ENCODE results near the gene JUNB. TPM values are rescaled to one million over a fixed set of nuclear protein-coding genes. Genes with fewer than 3 reads are reported as not detected.

Gene JUNB
- total RNA-seq, 1 experiment from 2014 or later, result 194 TPM

DNA sequence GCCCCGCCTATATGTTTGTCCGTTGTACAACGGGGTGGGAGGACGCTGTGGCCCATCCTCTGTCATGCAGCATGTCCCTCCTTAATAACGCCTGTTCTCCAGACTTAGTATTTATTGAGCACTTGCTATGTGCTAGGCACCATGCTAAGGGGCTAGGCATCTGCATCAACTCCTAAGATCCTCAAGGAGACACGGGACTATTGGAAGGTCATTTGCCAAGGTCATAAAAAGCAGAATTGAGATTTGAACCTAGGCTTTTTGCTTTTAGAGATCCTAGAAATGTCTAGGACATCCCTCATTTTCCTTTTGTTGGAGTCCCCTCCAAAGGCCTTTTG lies 45.2 kb downstream of the JUNB start:
- TF ChIP-seq SIN3A (IDR thresholded peaks at IDR 0.05; ENCODE audit: low read depth) (peak; percentile 24; the same call in 1 of the 2 replicates), REST (IDR thresholded peaks at IDR 0.05; ENCODE audit: low read depth) (no peak)
- H4K20me1 ChIP-seq (ENCODE audit: insufficient read depth), result no peaks in the 10 kb centered on the region
- ATAC-seq (no peak), DNase-seq (ENCODE audit: low read depth, low spot score) (no peak)
- H3K27ac ChIP-seq (ENCODE audit: low read depth, low read length), result peak overlapping the region; percentile 89
- H3K4me2 ChIP-seq (ENCODE audit: low read length), result peak overlapping the region; percentile 93
- peaks cover 46 to 78% of the 10 kb centered on the region in 2 experiments for H3K4me1 ChIP-seq (ENCODE audit: control insufficient read depth in 1 of 2, insufficient read depth in 2 of 2, low read length in 2 of 2)
- POLR2A ChIA-PET, result interaction anchor here (3.0 kb wide), 1 partner anchor 44 kb away, joined by 14 read pairs; the partner anchor contains the start of gene JUNB
- BruUV-seq (replicated peaks), result no TSS peak
- H3K4me3 ChIP-seq (replicated peaks in 1 of 2; ENCODE audit: low read depth in 1 of 2, low read length in 2 of 2), result peak overlapping the region; percentile 65 to 69
- RAD21 ChIA-PET (ENCODE audit: low non-redundant PET in 1 of 2, low total read pairs in 2 of 2, uncharacterized antibody in 2 of 2, unreplicated experiment in 2 of 2), result no interaction called here
- no peaks in the 10 kb centered on the region for H3K9me2 ChIP-seq (ENCODE audit: insufficient read depth)
- H3K79me2 ChIP-seq (ENCODE audit: insufficient read depth, low read length), result peaks cover 21% of the 10 kb centered on the region; the same call in 1 of the 2 replicates
- H2AFZ ChIP-seq (ENCODE audit: low read depth, low read length, poor library complexity, severe bottlenecking), result no peak overlapping the region
- no peaks in the 10 kb centered on the region for H3K27me3 ChIP-seq (ENCODE audit: insufficient read depth, low read length)
- CTCF ChIA-PET, result interaction anchor here (0.8 to 2.6 kb wide), 8 partner anchors 10 to 141 kb away, joined by 3 to 12 read pairs (median 4); partner anchors contain the start of gene GET3
- intact Hi-C loops (cut with micrococcal nuclease), result loop anchor here (5.0 kb wide), 2 partner anchors 34 to 119 kb away; partner anchors contain the start of genes PRDX2 and THSD8
- no peaks in the 10 kb centered on the region for H3K9me3 ChIP-seq (ENCODE audit: control insufficient read depth in 1 of 2, insufficient read depth in 1 of 2, low read depth in 1 of 2, low read length in 2 of 2)
- H3K36me3 ChIP-seq (ENCODE audit: control insufficient read depth in 1 of 2, insufficient read depth in 2 of 2, low read length in 2 of 2), result no peaks in the 10 kb centered on the region
- peak overlapping the region; percentile 73; the same call in 1 of the 2 replicates for H3K9ac ChIP-seq (ENCODE audit: low read length)

DNA sequence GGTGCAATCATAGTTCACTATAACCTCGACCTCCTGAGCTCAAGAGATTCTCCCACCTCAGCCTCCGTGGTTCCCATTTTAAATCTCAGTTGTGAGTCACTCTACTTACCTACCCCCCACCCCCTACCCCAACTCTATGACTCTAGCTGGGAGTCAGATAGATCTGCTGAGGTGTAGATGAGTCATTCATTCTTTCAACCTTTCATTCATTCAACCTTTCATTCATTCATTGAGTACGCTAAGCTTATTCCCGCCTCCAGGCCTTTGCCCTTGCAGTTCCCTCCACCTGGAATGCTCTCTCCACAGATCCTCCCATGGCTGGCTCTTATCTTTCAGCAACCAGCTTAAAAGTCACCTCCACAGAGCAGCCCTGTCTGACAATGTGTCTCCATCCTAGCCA lies 45.9 kb downstream of the JUNB start:
- Histone ChIP-seq H3K9ac (ENCODE audit: low read length) (peak overlapping the region; percentile 88; the same call in 1 of the 2 replicates), H3K4me3 (replicated peaks in 1 of 2; ENCODE audit: low read depth in 1 of 2, low read length in 2 of 2) (no peak overlapping the region), H3K27me3 (ENCODE audit: insufficient read depth, low read length) (no peaks in the 10 kb centered on the region), H3K27ac (ENCODE audit: low read depth, low read length) (no peak overlapping the region), H3K9me3 (ENCODE audit: control insufficient read depth in 1 of 2, insufficient read depth in 1 of 2, low read depth in 1 of 2, low read length in 2 of 2) (no peaks in the 10 kb centered on the region), H3K4me2 (ENCODE audit: low read length) (peak overlapping the region; percentile 91), H3K36me3 (ENCODE audit: control insufficient read depth in 1 of 2, insufficient read depth in 2 of 2, low read length in 2 of 2) (no peaks in the 10 kb centered on the region), H2AFZ (ENCODE audit: low read depth, low read length, poor library complexity, severe bottlenecking) (no peak overlapping the region), H3K4me1 (ENCODE audit: control insufficient read depth in 1 of 2, insufficient read depth in 2 of 2, low read length in 2 of 2) (peaks cover 46 to 78% of the 10 kb centered on the region in 2 experiments), H4K20me1 (ENCODE audit: insufficient read depth) (no peaks in the 10 kb centered on the region), H3K79me2 (ENCODE audit: insufficient read depth, low read length) (peaks cover 26% of the 10 kb centered on the region; the same call in 1 of the 2 replicates), H3K9me2 (ENCODE audit: insufficient read depth) (no peaks in the 10 kb centered on the region)
- intact Hi-C loops (cut with micrococcal nuclease), result loop anchor here (5.0 kb wide), 2 partner anchors 35 to 120 kb away; partner anchors contain the start of genes PRDX2 and THSD8
- CTCF ChIA-PET, result interaction anchor here (0.7 to 1.4 kb wide), 13 partner anchors 9 to 140 kb away, joined by 3 to 8 read pairs (median 3); partner anchors contain the start of genes GCDH and GET3
- no peak for ATAC-seq
- no TSS peak for BruUV-seq (replicated peaks)
- no peak; the same call in 1 of the 2 replicates for TF ChIP-seq SP1 (IDR thresholded peaks at IDR 0.05; ENCODE audit: low read depth)
- no peak for TF ChIP-seq TCF7L2 (IDR thresholded peaks at IDR 0.05; ENCODE audit: borderline replicate concordance, extremely low read depth, insufficient read depth, insufficient read length)
- peak; percentile 73; the same call in 1 of the 2 replicates for TF ChIP-seq CBX3 (IDR thresholded peaks at IDR 0.05; ENCODE audit: low read depth)
- TF ChIP-seq JUND (IDR thresholded peaks at IDR 0.05), result peak; percentile 45
- no peak for TF ChIP-seq EZH2phosphoT487 (IDR thresholded peaks at IDR 0.05; ENCODE audit: borderline replicate concordance)
- no peak for TF ChIP-seq CEBPB (IDR thresholded peaks at IDR 0.05; ENCODE audit: low read depth)
- TF ChIP-seq, protein P1, sequence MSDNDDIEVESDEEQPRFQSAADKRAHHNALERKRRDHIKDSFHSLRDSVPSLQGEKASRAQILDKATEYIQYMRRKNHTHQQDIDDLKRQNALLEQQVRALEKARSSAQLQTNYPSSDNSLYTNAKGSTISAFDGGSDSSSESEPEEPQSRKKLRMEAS (IDR thresholded peaks at IDR 0.05), result peak; percentile 19; the same call in 1 of the 2 replicates
- POLR2A ChIA-PET, result interaction anchor here (0.6 to 1.1 kb wide), 3 partner anchors 12 to 61 kb away, joined by 3 to 4 read pairs (median 4); no protein-coding TSS in a partner anchor
- DNase-seq (ENCODE audit: low read depth, low spot score), result no peak
- RAD21 ChIA-PET (ENCODE audit: low non-redundant PET in 1 of 2, low total read pairs in 2 of 2, uncharacterized antibody in 2 of 2, unreplicated experiment in 2 of 2), result no interaction called here
